ENCODE data around the gene LINGO1.

GRCh38 chr15:77581896-77582569 lies 50.7 kb downstream of the LINGO1 start:
- TF ChIP-seq, protein P1, sequence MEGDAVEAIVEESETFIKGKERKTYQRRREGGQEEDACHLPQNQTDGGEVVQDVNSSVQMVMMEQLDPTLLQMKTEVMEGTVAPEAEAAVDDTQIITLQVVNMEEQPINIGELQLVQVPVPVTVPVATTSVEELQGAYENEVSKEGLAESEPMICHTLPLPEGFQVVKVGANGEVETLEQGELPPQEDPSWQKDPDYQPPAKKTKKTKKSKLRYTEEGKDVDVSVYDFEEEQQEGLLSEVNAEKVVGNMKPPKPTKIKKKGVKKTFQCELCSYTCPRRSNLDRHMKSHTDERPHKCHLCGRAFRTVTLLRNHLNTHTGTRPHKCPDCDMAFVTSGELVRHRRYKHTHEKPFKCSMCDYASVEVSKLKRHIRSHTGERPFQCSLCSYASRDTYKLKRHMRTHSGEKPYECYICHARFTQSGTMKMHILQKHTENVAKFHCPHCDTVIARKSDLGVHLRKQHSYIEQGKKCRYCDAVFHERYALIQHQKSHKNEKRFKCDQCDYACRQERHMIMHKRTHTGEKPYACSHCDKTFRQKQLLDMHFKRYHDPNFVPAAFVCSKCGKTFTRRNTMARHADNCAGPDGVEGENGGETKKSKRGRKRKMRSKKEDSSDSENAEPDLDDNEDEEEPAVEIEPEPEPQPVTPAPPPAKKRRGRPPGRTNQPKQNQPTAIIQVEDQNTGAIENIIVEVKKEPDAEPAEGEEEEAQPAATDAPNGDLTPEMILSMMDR (IDR thresholded peaks at IDR 0.05) = no peak
- TF ChIP-seq POLR2A (IDR thresholded peaks at IDR 0.05) = no peak
